Femur (tissue), 1 donor: ENCODE data around the gene RPTOR.

Source experiments
- DNase-seq: peaks from one replicate; pipeline ENCODE4 v3.0.0-alpha.2; 2017

RPTOR gene

GRCh38 chr17:80995131-80995530, 450.5 kb downstream of the RPTOR start:
- DNase-seq, result no peak

DNA sequence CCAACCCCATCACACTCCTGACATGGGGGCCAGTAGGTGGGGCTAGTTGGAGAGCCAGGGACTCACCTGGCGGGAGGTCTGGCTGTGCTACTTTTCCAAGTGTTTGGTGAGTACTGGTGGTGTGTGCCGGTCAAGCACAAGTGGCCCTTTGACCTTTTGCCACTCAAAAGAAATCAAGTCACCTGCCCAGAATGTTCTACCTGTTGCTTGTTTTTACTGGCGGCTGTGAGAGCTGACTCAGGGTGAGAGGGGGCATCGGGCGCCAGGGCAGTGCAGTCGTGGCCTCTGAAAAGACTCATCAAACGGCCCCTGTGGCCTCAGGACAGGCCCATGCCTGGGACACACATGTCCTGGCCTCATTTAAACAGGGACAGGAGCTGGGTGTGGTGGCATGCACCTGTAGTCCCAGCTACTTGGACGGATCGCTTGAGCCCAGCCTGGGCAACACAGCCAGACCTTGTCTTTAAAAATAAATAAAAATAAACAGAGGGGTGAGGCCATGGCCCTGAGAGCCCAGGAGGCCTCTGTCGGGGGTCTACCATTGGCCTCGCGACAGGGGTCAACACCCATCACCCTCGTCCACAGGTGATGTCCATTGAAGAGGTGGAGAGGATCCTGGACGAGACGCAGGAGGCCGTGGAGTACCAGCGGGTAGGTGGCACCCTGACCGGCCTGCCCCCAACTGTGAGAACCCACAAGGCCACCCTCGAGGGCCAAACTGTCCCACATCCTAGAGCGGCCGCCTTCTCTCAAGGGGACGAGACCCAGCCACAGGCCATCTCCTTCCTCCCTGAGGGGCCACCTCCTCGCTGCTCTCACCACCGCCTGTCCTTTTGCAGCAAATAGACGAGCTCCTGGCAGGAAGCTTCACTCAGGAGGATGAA, 452.0 kb downstream of the RPTOR start:
- no peak for DNase-seq

DNA sequence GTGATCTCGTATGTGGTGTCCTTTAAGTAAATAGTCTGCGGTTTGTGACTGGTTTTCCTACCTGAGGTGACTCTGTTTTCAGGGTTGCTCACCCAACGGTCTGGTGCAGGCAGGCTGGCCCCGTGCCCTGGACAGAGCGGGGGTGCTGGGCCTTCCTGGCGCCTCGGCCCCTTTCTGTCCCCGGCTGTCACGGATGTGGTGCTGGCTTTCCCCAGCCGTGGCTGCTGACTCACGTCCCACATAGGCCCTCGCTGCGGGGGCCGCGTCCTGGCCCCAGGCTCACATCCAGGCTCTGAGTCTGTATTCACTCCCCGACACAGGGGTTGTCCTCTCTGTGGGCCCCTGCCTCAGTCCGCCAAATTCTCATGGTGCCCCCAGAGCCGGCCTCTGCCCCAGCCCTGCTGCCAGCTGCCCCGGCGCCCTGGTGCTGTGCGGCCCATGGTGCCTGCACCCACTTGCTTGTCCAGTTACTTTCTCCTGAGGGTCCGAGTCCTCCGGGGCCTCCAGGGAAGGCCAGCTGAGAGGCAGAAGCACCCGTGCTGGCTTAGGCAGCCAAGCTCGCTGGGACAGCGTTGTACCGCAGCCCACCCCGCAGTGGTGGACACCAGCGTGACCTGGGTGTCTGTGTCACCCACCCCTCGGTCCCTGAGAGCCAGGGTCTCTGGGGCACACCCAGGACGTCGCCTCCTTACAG, 452.9 kb downstream of the RPTOR start:
- DNase-seq, result no peak

DNA sequence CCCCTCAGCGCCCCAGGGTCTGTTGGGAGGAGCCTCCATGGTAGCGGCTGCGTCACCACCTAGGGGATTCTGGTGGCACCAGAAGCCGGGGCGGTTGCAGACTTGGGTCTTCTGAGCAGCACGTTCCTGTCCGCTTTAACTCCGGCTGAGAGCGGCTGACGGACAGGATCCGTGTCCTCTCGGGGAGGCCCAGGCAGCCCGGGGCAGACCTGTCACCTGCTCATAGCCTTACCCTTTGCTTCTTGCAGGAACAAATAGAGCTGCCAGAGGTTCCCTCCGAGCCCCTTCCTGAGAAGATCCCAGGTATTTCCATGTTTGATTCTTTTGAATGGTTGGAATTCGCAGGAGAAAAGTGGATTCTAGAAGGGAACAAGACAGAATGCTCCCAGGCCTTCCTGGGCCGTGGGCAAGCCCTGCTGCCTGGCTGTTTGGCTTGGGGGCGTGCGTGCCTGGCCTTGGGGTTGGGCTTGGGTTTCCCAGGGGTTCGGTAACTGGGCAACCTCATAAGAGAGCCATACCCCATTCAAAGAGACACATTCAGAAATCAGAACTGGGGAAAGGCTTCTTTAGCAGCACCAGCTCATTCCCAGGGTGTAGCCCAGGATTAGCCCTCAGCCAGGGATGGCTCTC, 453.6 kb downstream of the RPTOR start:
- DNase-seq, result no peak

- no peak for DNase-seq
Measured at GRCh38 chr17:80998748-80999535, 454.3 kb downstream of the RPTOR start.

GRCh38 chr17:80999536-81000333, 455.1 kb downstream of the RPTOR start:
- no peak for DNase-seq

DNA sequence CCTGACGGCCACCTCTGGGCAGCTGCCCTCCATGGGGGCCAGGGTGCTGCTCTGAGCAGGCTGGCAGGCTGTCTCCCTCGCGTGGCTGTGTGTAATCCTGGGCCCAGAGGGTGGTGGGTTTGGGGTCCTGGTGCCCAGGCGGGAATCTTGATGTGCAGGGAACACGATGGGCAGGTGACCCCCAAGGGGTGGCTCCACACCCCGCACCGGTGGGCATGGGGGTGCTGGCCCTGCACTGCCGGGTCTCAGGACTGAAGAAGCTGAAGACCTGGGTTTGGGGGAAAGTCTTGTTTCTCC, 455.6 kb downstream of the RPTOR start:
- DNase-seq, result no peak

DNA sequence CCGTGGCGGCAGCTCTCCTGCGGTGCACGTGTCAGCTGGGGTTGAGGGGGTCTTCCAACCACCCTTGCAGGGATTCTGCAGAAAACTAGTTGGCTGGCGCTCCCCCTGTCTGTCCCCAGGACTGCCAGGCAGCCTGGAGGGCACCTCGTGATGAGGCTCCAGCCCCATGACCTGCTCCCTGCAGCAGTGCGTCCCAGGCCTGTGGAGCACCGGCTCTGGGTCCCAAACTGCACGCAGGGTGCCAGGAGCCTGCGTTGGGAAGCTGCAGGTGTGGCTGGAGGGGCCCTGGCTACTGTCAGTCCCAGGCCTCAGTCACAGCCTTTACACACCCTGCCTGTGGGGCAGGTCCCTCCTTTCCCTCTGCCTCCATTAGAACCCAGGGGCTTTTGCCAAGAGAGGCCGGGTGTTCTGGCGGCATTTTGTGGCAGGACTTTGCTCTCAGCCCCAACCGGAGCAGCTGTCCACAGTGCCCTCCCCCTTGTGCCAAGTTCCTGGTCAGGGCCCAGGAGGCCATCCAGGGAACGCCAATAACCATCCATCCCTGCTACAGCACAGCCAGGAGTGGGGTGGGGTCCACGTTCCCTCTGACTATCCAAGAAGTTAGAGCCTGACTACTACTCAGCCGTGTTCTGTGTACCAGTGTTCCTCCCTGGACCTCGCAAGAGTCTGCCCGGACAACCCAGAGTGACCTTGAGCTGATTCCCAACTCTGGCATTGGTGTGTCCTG, 456.2 kb downstream of the RPTOR start:
- DNase-seq, result no peak

DNA sequence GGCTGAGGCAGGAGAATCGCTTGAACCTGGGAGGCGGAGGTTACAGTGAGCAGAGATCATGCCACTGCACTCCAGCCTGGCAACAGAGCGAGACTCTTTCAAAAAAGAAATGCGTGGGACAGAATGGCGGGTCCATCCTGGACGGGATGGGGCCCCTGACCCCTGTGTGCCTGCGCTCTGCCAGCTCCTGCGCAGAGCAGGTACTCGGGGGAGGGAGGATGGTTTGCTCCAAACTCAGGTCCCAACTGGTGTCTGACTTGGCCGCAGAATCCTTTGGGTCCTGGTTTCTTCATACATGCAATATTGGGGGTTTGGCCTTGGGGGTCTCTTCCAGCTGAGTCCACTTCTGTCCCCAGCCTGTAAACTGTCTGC, 457.4 kb downstream of the RPTOR start:
- DNase-seq, result no peak

GRCh38 chr17:81002409-81003361, 458.0 kb downstream of the RPTOR start:
- DNase-seq, result no peak

DNA sequence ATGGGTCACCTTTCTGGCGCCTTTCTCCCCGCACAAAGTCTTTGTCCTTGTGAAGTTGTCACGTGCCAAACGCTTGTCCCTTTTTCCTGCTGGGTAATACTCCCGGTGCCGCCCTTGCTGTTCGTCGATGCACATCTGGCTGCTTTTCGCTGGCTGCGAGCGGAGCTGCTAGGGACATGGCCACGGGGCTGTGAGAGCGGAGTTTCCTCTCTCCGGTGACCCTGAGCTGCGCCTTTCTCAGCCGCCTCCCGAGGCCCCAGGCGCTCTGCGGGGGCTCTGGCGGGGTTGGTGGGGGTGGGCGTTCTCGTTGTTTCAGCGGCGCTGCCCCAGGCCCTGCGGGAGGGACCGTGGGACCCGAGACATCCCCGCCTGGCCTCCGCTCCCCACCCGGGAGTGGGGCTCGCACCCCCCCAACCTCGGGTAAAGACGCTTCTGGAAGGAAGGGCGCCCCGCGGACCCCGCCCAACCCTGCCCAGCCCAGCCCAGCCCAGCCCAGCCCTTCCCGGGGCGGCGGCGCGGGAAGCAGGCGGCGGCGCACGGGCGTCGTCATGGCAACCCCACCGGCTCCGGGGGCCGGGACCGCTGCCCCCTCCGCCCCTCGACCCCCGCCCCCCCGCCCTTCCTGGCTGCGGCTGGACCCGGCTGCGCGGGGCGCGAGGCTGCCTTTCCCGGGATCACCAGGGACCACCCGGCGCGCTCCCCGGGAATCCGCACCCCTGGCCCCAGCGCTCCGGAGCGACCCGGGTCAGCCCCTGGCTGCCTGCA, 459.3 kb downstream of the RPTOR start:
- no peak for DNase-seq

- no peak for DNase-seq
Measured at GRCh38 chr17:81006891-81007290, 462.3 kb downstream of the RPTOR start.

DNA sequence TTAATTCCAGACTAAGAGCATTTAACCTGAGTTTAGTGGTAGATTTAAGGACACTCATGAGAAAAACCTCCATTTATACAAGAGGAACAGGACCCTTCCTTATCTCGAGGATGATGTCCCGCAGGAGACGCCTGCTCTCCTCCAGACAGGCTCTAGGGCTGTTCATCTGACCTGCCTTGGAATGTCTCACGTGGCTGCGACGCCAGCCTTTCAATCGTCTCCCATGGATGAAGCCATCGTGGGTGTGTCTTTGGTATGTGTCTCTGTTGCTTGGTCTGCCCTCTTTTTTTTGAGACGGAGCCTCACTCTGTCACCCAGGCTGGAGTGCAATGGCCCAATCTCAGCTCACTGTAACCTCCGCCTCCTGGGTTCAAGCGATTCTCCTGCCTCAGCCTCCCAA, 463.5 kb downstream of the RPTOR start:
- no peak for DNase-seq

DNA sequence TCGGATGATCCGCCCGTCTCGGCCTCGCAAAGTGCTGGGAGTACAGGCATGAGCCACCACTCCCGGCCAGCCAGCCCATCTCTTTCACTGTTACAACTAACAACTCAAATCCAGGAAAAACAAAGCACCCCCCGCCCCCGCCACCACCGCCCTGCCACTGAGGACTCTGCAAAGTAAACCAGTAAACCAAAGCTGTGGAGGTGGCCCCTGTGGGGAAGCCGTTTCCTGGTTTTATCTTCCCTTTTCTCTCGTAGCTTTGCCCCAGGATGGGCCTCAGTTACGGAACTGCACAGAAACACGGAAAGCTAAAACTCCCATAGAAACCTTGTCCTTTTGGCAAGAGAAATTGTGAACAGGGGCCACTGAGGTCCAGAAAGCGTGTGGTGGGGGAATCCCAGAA, 464.5 kb downstream of the RPTOR start:
- DNase-seq, result peak; percentile 31

GRCh38 chr17:81010935-81011334, 466.3 kb downstream of the RPTOR start:
- no peak for DNase-seq

- no peak for DNase-seq
Measured at GRCh38 chr17:81011951-81012350, 467.3 kb downstream of the RPTOR start.

DNA sequence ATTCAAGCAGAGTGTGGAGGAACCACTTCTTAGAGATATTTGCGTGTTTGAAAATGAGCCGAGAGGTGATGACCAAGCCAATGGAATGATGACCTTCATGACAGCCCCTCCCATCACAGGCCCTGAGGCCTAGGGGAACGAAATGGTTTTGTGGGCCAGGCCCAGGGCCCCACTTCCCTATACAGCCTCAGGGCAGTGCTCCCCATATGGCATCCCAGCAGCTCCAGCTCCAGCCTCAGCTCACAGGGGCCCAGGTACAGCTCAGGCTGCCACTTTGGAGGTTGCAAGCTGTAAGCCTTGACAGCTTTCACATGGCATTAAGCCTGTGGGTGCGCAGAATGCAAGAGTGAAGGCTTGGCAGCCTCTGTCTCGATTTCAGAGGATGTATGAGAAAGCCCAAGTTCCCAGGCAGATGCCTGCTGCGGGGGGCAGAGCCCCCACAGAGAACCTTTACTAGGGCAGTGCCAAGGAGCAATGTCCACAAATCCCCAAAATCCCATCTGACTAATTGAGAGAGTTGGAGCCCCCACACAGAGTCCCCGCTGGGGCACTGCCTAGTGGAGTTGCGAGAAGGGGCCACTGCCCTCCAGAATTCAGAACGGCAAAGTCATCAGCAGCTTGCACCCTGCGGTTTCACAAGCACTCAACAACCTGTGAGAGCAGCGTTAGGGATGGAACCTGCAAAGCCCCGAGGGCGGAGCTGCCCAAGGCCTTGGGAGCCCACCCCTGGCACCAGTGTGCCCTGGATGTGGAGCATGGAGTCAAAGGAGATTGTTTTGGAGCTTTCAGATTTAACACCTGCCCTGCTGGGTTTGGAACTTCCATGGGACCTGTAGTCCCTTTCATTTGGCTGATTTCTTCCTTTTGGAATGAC, 468.2 kb downstream of the RPTOR start:
- no peak for DNase-seq

DNA sequence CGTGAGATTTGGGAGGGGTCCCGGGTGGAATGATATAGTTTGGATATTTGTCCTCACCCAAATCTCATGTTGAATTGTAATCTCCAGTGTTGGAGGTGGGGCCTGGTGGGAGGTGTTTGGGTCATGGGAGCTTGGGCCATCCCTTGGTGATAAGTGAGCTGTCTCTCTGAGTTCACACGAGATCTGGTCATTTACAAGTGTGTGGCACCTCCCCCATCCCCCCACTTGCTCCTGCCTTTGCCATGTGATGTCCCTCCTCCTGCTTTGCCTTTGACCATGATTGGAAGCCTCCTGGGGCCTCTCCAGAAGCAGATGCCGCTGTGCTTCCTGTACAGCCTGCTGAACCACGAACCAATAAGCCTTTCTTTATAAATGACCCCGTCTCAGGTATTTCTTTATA, 469.0 kb downstream of the RPTOR start:
- no peak for DNase-seq

DNA sequence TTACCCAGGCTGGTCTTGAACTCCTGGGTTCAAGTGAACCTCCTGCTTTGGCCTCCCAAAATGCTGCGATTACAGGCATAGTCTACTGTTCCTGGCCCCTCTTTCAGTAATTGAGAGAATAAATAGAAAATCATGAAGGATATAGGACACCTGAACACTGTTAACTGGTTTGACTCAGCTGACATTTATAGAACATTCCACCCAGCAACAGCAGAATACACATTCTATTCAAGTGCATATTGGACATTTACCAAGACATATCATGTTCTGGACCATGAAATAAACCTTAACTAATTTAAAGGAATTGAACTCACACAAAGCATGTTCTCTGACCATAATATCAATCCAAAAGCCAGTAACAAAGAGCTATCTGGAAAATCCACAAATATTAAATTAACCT, 470.5 kb downstream of the RPTOR start:
- no peak for DNase-seq
